Nephron progenitor cell (in vitro differentiated cells): Measurements from ENCODE around the gene FAM174C.

ENCODE experiments used
- DNase-seq: peaks from one replicate; pipeline ENCODE4 v3.0.0; 2021
- H3K27ac Mint-ChIP-seq: 2 replicates; pipeline ENCODE4 v1.8.0; 2021; ENCODE audit warnings: mild to moderate bottlenecking, moderate library complexity, mixed read lengths
- H3K27me3 Mint-ChIP-seq: 2 replicates; pipeline ENCODE4 v1.8.0; 2021; ENCODE audit warnings: mild to moderate bottlenecking, low read depth, mixed read lengths; ENCODE audit not compliant: poor library complexity
- H3K36me3 Mint-ChIP-seq: 2 replicates; pipeline ENCODE4 v1.8.0; 2021; ENCODE audit warnings: low read depth, mixed read lengths
- H3K4me1 Mint-ChIP-seq: 2 replicates; pipeline ENCODE4 v1.8.0; 2021; ENCODE audit warnings: mixed read lengths
- H3K4me3 Mint-ChIP-seq: 2 replicates; pipeline ENCODE4 v1.8.0; 2021; ENCODE audit warnings: mild to moderate bottlenecking, moderate library complexity, mixed read lengths
- H3K9me3 Mint-ChIP-seq: 2 replicates; pipeline ENCODE4 v1.8.0; 2021; ENCODE audit warnings: mild to moderate bottlenecking, moderate library complexity, mixed read lengths
- TF ChIP-seq, protein P1 (sequence below): fragments of 200-600 bp; sonication (generic); IDR thresholded peaks from 2 replicates; pipeline ENCODE4 v1.5.0; 2021; ENCODE audit warnings: antibody characterized with exemption

Gene FAM174C

DNA sequence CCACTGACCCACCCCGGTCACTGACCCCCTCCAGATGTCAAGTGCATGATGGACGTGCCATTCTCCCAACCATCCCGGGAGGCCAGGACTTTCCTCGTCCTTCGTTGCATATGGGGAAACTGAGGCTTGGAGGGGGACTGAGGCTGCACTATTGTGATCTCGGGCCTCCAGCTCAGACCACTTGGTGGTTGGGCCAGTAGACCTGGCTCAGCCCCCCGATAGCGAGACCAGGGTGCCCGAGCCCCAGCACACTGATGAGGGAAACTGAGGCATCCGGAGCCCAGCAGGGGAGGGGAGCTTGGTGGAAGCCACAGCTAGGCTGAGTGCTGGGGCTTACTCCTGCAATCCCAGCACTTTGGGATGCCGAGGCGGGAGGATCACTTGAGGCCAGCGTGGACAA, 20.7 kb downstream of the FAM174C start:
- no peak overlapping the region for H3K27ac Mint-ChIP-seq
- TF ChIP-seq, protein P1, sequence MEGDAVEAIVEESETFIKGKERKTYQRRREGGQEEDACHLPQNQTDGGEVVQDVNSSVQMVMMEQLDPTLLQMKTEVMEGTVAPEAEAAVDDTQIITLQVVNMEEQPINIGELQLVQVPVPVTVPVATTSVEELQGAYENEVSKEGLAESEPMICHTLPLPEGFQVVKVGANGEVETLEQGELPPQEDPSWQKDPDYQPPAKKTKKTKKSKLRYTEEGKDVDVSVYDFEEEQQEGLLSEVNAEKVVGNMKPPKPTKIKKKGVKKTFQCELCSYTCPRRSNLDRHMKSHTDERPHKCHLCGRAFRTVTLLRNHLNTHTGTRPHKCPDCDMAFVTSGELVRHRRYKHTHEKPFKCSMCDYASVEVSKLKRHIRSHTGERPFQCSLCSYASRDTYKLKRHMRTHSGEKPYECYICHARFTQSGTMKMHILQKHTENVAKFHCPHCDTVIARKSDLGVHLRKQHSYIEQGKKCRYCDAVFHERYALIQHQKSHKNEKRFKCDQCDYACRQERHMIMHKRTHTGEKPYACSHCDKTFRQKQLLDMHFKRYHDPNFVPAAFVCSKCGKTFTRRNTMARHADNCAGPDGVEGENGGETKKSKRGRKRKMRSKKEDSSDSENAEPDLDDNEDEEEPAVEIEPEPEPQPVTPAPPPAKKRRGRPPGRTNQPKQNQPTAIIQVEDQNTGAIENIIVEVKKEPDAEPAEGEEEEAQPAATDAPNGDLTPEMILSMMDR, result no peak
- H3K4me3 Mint-ChIP-seq, result no peak overlapping the region
- peaks cover 8% of the 10 kb centered on the region for H3K27me3 Mint-ChIP-seq
- peaks cover 11% of the 10 kb centered on the region for H3K36me3 Mint-ChIP-seq
- peaks cover 18% of the 10 kb centered on the region for H3K4me1 Mint-ChIP-seq
- no peaks in the 10 kb centered on the region for H3K9me3 Mint-ChIP-seq
- DNase-seq, result no peak

DNA sequence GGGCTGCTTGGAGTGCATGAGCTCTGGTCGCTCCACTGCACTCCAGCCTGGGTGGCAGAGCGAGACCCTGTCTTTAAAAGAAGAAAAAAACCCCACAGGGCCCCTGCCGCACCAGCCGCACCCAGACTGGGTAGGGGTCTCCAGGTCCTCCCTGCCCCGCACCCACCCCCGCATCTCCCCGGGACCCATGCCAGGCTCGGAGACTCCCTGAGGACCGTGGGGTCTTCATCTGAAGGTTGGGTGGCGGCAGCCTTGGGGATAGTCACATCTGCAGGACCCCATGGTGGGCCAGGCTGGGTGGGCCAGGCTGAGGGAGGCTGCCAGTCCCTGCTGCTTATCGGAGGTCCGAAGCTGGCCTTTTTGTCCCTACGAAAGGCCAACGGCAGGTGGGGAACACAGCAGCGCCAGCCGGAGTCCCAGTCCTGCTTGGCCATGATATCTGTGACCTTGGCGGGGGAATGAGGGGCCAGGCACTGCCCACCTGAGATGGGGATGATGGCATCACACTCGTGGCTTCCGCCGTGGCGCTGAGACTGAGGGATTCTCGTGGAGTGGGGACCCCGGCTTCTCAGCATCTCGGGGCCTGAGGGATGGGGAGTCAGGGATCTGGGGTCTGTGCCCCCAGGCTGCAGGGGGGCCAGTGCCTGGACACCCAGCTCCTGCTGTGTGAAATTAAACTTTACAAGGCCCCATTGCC, 21.4 kb downstream of the FAM174C start:
- no peak for DNase-seq
- Mint-ChIP-seq H3K27me3 (peaks cover 8% of the 10 kb centered on the region), H3K27ac (no peak overlapping the region), H3K9me3 (no peaks in the 10 kb centered on the region), H3K4me1 (peaks cover 18% of the 10 kb centered on the region), H3K36me3 (peaks cover 11% of the 10 kb centered on the region), H3K4me3 (no peak overlapping the region)
- TF ChIP-seq, protein P1, result no peak

DNA sequence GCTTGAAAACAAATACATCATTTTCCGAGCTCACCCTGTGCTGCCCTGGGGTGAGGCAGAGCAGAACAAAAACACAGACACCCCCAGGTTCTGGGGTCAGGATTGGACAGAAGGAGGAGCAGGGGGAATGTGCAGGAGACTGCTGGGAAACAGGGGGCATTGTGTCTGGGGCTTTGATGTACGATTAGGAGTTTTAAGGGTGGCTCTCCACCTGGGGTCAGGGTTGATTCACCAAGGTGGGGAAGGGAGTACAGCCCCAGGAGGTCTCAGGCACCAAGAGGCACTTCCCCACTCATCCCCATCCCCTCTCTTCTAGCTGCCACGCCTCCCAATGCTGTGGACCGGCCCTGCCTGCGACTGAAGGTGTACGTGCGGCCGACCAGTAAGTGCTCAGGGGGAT, 22.9 kb downstream of the FAM174C start:
- no peak overlapping the region for H3K4me3 Mint-ChIP-seq
- H3K27ac Mint-ChIP-seq, result no peak overlapping the region
- DNase-seq, result no peak
- peaks cover 3% of the 10 kb centered on the region for H3K27me3 Mint-ChIP-seq
- peaks cover 19% of the 10 kb centered on the region for H3K4me1 Mint-ChIP-seq
- TF ChIP-seq, protein P1, result no peak
- no peaks in the 10 kb centered on the region for H3K9me3 Mint-ChIP-seq
- H3K36me3 Mint-ChIP-seq, result peaks cover 11% of the 10 kb centered on the region

DNA sequence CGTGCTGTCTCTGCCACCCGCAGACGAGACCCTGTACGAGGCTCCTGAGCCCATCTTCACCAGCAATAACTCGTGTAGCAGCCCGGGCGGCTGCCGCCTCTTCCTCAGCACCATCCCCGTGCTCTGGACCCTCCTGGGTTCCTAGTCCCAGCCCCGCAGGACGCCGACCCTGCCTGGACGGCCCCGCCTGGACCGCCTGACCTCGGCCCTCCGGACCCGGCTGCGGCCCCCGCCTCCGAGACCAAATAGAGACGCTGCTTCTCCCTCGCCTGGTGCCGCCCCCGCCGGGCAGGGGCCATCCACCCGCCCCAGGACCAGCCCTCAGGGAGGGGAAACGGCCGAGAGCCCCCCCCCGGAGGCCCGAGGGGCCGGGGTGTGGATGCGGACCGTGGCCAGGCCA, 24.5 kb downstream of the FAM174C start:
- Mint-ChIP-seq H3K9me3 (no peaks in the 10 kb centered on the region), H3K36me3 (peaks cover 11% of the 10 kb centered on the region)

DNA sequence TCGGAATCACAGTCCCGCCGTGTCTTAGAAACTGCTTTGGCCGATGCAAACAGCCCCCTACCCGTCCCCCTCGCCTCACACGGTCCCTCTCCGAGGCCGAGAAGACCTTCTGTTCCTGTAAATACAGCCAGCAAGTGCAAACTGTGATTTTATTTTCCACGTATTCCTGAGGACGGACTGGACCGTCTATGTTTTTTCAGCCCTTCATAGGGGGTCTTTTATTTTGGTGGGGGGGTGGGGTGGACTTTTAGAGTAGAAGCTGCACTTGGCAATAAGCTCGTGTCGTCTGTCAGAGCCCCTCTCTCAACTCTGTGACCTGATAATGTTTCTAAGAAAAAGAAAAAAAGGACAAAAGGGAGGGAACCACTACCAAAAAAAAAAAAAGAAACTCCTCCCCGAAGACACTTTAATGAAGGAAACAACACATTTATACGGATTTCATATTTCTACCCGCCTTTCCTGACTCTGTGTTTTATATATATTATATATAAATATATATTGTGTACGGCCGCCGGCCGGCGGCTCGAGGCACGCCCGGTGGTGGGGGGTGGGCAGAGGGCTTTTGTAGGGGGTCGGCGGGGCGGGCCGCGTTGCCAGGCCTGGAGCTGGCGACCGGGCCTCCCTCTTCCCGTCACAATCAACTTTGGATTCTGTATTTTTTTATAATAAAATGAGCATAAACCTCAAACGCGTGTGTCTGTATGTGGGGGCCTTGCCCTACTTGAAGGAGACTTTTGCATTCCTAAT, 25.6 kb downstream of the FAM174C start:
- H3K4me1 Mint-ChIP-seq, result peaks cover 22% of the 10 kb centered on the region
- H3K9me3 Mint-ChIP-seq, result no peaks in the 10 kb centered on the region
- no peak overlapping the region for H3K27ac Mint-ChIP-seq
- peaks cover 3% of the 10 kb centered on the region for H3K27me3 Mint-ChIP-seq
- H3K36me3 Mint-ChIP-seq, result peaks cover 11% of the 10 kb centered on the region
- TF ChIP-seq, protein P1, result no peak
- no peak for DNase-seq
- no peak overlapping the region for H3K4me3 Mint-ChIP-seq

More for the DNA sequence above, 24.5 kb downstream of the FAM174C start:
- H3K27me3 Mint-ChIP-seq, result peaks cover 3% of the 10 kb centered on the region
- no peak for DNase-seq
- TF ChIP-seq, protein P1, result no peak
- no peak overlapping the region for H3K4me3 Mint-ChIP-seq
- H3K27ac Mint-ChIP-seq, result no peak overlapping the region
- peaks cover 22% of the 10 kb centered on the region for H3K4me1 Mint-ChIP-seq
